Measurements from ENCODE around the gene QSOX2.

The QSOX2 gene

GRCh38 chr9:136173648-136174290 lies 71.8 kb downstream of the QSOX2 start:
- DNase-seq (ENCODE audit: low read depth): no peak

GRCh38 chr9:136172412-136173079 lies 73.1 kb downstream of the QSOX2 start:
- no peak for DNase-seq (ENCODE audit: low read depth)

- DNase-seq (ENCODE audit: low read depth): no peak
These were observed 73.7 kb downstream of the QSOX2 start for GRCh38 chr9:136171801-136172411.

- DNase-seq (ENCODE audit: low read depth): no peak
These were observed 74.4 kb downstream of the QSOX2 start for GRCh38 chr9:136171009-136171800.

GRCh38 chr9:136170006-136170901 lies 75.4 kb downstream of the QSOX2 start:
- DNase-seq (ENCODE audit: low read depth): peak; percentile 42

GRCh38 chr9:136169495-136169894 lies 76.1 kb downstream of the QSOX2 start:
- DNase-seq (ENCODE audit: low read depth): no peak

- DNase-seq (ENCODE audit: low read depth): no peak
These were observed 82.3 kb downstream of the QSOX2 start for GRCh38 chr9:136163248-136163850.

GRCh38 chr9:136160995-136161610 lies 84.5 kb downstream of the QSOX2 start:
- no peak for DNase-seq (ENCODE audit: low read depth)

GRCh38 chr9:136160381-136160841 lies 85.2 kb downstream of the QSOX2 start:
- no peak for DNase-seq (ENCODE audit: low read depth)

- DNase-seq (ENCODE audit: low read depth): no peak
These were observed 85.8 kb downstream of the QSOX2 start for GRCh38 chr9:136159851-136160250.

- DNase-seq (ENCODE audit: low read depth): no peak
These were observed 87.9 kb downstream of the QSOX2 start for GRCh38 chr9:136157477-136158265.

Measured in ELR (cell line).